AG10803 (cell line): ENCODE measurements around the gene NKAIN4.

Source experiments
- DNase-seq: peaks from one replicate; pipeline ENCODE4 v3.0.0; 2010; ENCODE audit warnings: low read depth
- H3K4me3 ChIP-seq: 2 replicates; pipeline ENCODE4 v1.5.1; 2011; ENCODE audit warnings: mild to moderate bottlenecking, low read length, control low read depth
- CTCF ChIP-seq: conservative IDR thresholded peaks from 2 replicates; pipeline ENCODE4 v1.5.1; 2011; ENCODE audit warnings: mild to moderate bottlenecking, low read length, control low read depth, inconsistent platforms

NKAIN4 gene

GRCh38 chr20:63212792-63213191 is 41.5 kb downstream of the NKAIN4 start:
- DNase-seq: no peak
- no peak for TF ChIP-seq CTCF

GRCh38 chr20:63212393-63212730 is 41.9 kb downstream of the NKAIN4 start:
- H3K4me3 ChIP-seq: no peak overlapping the region
- DNase-seq: no peak
- TF ChIP-seq CTCF: no peak

More at GRCh38 chr20:63212792-63213191, 41.5 kb downstream of the NKAIN4 start:
- H3K4me3 ChIP-seq: no peak overlapping the region

GRCh38 chr20:63210011-63210605 is 44.2 kb downstream of the NKAIN4 start:
- H3K4me3 ChIP-seq: no peak overlapping the region
- no peak for DNase-seq
- no peak for TF ChIP-seq CTCF

- DNase-seq: no peak
- H3K4me3 ChIP-seq: no peak overlapping the region
- TF ChIP-seq CTCF: no peak
Observed at GRCh38 chr20:63208346-63208909, 45.8 kb downstream of the NKAIN4 start.

GRCh38 chr20:63206878-63207277 is 47.4 kb downstream of the NKAIN4 start:
- DNase-seq: peak; percentile 33
- no peak overlapping the region for H3K4me3 ChIP-seq
- TF ChIP-seq CTCF: no peak

- no peak overlapping the region for H3K4me3 ChIP-seq
- TF ChIP-seq CTCF: no peak
- no peak for DNase-seq
Observed at GRCh38 chr20:63205896-63206295, 48.4 kb downstream of the NKAIN4 start.

- TF ChIP-seq CTCF: no peak
- no peak for DNase-seq
- H3K4me3 ChIP-seq: no peak overlapping the region
Observed at GRCh38 chr20:63204362-63204761, 49.9 kb downstream of the NKAIN4 start.
